ENCODE data around the gene GP1BA.

The GP1BA gene

DNA sequence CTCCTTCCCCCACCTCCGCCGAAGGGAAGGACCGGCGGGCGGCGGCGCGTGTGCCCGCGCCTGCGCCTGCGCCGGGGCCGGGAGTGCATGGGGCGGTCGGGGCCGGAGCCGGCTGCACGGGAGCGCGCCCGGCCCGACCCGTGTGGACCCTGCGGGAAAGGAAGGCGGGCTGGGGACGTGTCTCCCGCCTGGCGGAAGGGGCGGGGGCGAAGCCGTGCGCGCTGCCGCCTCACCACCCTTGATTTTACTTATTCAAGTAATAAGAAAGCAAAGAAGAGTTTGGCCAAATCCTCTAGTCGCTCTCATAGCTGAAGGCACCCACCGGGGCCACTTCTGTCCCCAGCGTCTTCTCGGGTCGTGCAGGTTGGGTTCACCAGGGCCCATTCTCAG is 16.8 kb downstream of the GP1BA start:
- H3K9ac ChIP-seq (ENCODE audit: low read length), result peak overlapping the region; percentile 88
- peaks cover 23% of the 10 kb centered on the region for H3K4me1 ChIP-seq (ENCODE audit: control insufficient read depth, low read depth, low read length)

GRCh38 chr17:4949321-4950074 is 17.4 kb downstream of the GP1BA start:
- peaks cover 23% of the 10 kb centered on the region for H3K4me1 ChIP-seq (ENCODE audit: control insufficient read depth, low read depth, low read length)
- peaks cover 24% of the 10 kb centered on the region for H3K36me3 ChIP-seq (ENCODE audit: control insufficient read depth, low read depth, low read length)
- peak overlapping the region; percentile 75 for H3K4me3 ChIP-seq (ENCODE audit: low read length)
- H3K9me3 ChIP-seq (ENCODE audit: control insufficient read depth, low read depth, low read length), result no peaks in the 10 kb centered on the region
- peak overlapping the region; percentile 65 for H3K27ac ChIP-seq (ENCODE audit: low read length)
- peak overlapping the region; percentile 88 for H3K9ac ChIP-seq (ENCODE audit: low read length)
- no peaks in the 10 kb centered on the region for H3K27me3 ChIP-seq (ENCODE audit: control insufficient read depth, insufficient read depth, low read length)

More for the DNA sequence above, 16.8 kb downstream of the GP1BA start:
- H3K9me3 ChIP-seq (ENCODE audit: control insufficient read depth, low read depth, low read length), result no peaks in the 10 kb centered on the region
- H3K4me3 ChIP-seq (ENCODE audit: low read length), result peak overlapping the region; percentile 75
- H3K36me3 ChIP-seq (ENCODE audit: control insufficient read depth, low read depth, low read length), result peaks cover 29% of the 10 kb centered on the region
- H3K27me3 ChIP-seq (ENCODE audit: control insufficient read depth, insufficient read depth, low read length), result no peaks in the 10 kb centered on the region
- H3K27ac ChIP-seq (ENCODE audit: low read length), result peak overlapping the region; percentile 55

GRCh38 chr17:4950075-4950745 is 18.1 kb downstream of the GP1BA start:
- Histone ChIP-seq H3K27me3 (ENCODE audit: control insufficient read depth, insufficient read depth, low read length) (no peaks in the 10 kb centered on the region), H3K9ac (ENCODE audit: low read length) (peak overlapping the region; percentile 88), H3K4me1 (ENCODE audit: control insufficient read depth, low read depth, low read length) (peaks cover 23% of the 10 kb centered on the region), H3K4me3 (ENCODE audit: low read length) (peak overlapping the region; percentile 79), H3K27ac (ENCODE audit: low read length) (peak overlapping the region; percentile 45), H3K9me3 (ENCODE audit: control insufficient read depth, low read depth, low read length) (no peaks in the 10 kb centered on the region), H3K36me3 (ENCODE audit: control insufficient read depth, low read depth, low read length) (peaks cover 17% of the 10 kb centered on the region)

- Histone ChIP-seq H3K36me3 (ENCODE audit: control insufficient read depth, low read depth, low read length) (peaks cover 11% of the 10 kb centered on the region), H3K27me3 (ENCODE audit: control insufficient read depth, insufficient read depth, low read length) (no peaks in the 10 kb centered on the region), H3K27ac (ENCODE audit: low read length) (peak within 1 kb of the TSS; percentile 45), H3K9ac (ENCODE audit: low read length) (peak within 1 kb of the TSS; percentile 88), H3K4me1 (ENCODE audit: control insufficient read depth, low read depth, low read length) (peaks cover 19% of the 10 kb centered on the region), H3K9me3 (ENCODE audit: control insufficient read depth, low read depth, low read length) (no peaks in the 10 kb centered on the region), H3K4me3 (ENCODE audit: low read length) (peak within 1 kb of the TSS; percentile 79)
Measured at GRCh38 chr17:4950746-4951204, 18.7 kb downstream of the GP1BA start, which contains the start of gene ENO3. Gene ENO3, plus strand, starts transcription at chr17:4951119. Its CDS starts 711 bp downstream, at chr17:4951830.

GRCh38 chr17:4951486-4951885 is 19.4 kb downstream of the GP1BA start:
- H3K9ac ChIP-seq (ENCODE audit: low read length), result no peak overlapping the region
- no peaks in the 10 kb centered on the region for H3K27me3 ChIP-seq (ENCODE audit: control insufficient read depth, insufficient read depth, low read length)
- peak overlapping the region; percentile 79 for H3K4me3 ChIP-seq (ENCODE audit: low read length)
- H3K4me1 ChIP-seq (ENCODE audit: control insufficient read depth, low read depth, low read length), result peaks cover 14% of the 10 kb centered on the region
- no peak overlapping the region for H3K27ac ChIP-seq (ENCODE audit: low read length)
- no peaks in the 10 kb centered on the region for H3K9me3 ChIP-seq (ENCODE audit: control insufficient read depth, low read depth, low read length)
- peaks cover 5% of the 10 kb centered on the region for H3K36me3 ChIP-seq (ENCODE audit: control insufficient read depth, low read depth, low read length)

- Histone ChIP-seq H3K36me3 (ENCODE audit: control insufficient read depth, low read depth, low read length) (no peaks in the 10 kb centered on the region), H3K27me3 (ENCODE audit: control insufficient read depth, insufficient read depth, low read length) (no peaks in the 10 kb centered on the region), H3K9me3 (ENCODE audit: control insufficient read depth, low read depth, low read length) (no peaks in the 10 kb centered on the region), H3K4me1 (ENCODE audit: control insufficient read depth, low read depth, low read length) (peaks cover 10% of the 10 kb centered on the region), H3K4me3 (ENCODE audit: low read length) (no peak overlapping the region), H3K9ac (ENCODE audit: low read length) (no peak overlapping the region), H3K27ac (ENCODE audit: low read length) (no peak overlapping the region)
Measured at GRCh38 chr17:4953451-4953961, 21.4 kb downstream of the GP1BA start.

GRCh38 chr17:4955091-4955490 is 23.0 kb downstream of the GP1BA start:
- no peak overlapping the region for H3K4me3 ChIP-seq (ENCODE audit: low read length)
- no peak overlapping the region for H3K9ac ChIP-seq (ENCODE audit: low read length)
- peaks cover 7% of the 10 kb centered on the region for H3K36me3 ChIP-seq (ENCODE audit: control insufficient read depth, low read depth, low read length)
- no peaks in the 10 kb centered on the region for H3K9me3 ChIP-seq (ENCODE audit: control insufficient read depth, low read depth, low read length)
- no peaks in the 10 kb centered on the region for H3K27me3 ChIP-seq (ENCODE audit: control insufficient read depth, insufficient read depth, low read length)
- H3K4me1 ChIP-seq (ENCODE audit: control insufficient read depth, low read depth, low read length), result peaks cover 15% of the 10 kb centered on the region
- no peak overlapping the region for H3K27ac ChIP-seq (ENCODE audit: low read length)

GRCh38 chr17:4956493-4957061 is 24.5 kb downstream of the GP1BA start:
- no peak overlapping the region for H3K4me3 ChIP-seq (ENCODE audit: low read length)
- H3K36me3 ChIP-seq (ENCODE audit: control insufficient read depth, low read depth, low read length), result peaks cover 8% of the 10 kb centered on the region
- no peaks in the 10 kb centered on the region for H3K9me3 ChIP-seq (ENCODE audit: control insufficient read depth, low read depth, low read length)
- no peak overlapping the region for H3K9ac ChIP-seq (ENCODE audit: low read length)
- no peak overlapping the region for H3K27ac ChIP-seq (ENCODE audit: low read length)
- H3K27me3 ChIP-seq (ENCODE audit: control insufficient read depth, insufficient read depth, low read length), result no peaks in the 10 kb centered on the region
- H3K4me1 ChIP-seq (ENCODE audit: control insufficient read depth, low read depth, low read length), result peaks cover 12% of the 10 kb centered on the region

GRCh38 chr17:4958102-4958501 is 26.0 kb downstream of the GP1BA start:
- no peak overlapping the region for H3K9ac ChIP-seq (ENCODE audit: low read length)
- H3K36me3 ChIP-seq (ENCODE audit: control insufficient read depth, low read depth, low read length), result peaks cover 8% of the 10 kb centered on the region
- no peak overlapping the region for H3K4me3 ChIP-seq (ENCODE audit: low read length)
- H3K27me3 ChIP-seq (ENCODE audit: control insufficient read depth, insufficient read depth, low read length), result no peaks in the 10 kb centered on the region
- H3K27ac ChIP-seq (ENCODE audit: low read length), result no peak overlapping the region
- peaks cover 8% of the 10 kb centered on the region for H3K4me1 ChIP-seq (ENCODE audit: control insufficient read depth, low read depth, low read length)
- H3K9me3 ChIP-seq (ENCODE audit: control insufficient read depth, low read depth, low read length), result no peaks in the 10 kb centered on the region

GRCh38 chr17:4959261-4959965 is 27.3 kb downstream of the GP1BA start:
- H3K4me3 ChIP-seq (ENCODE audit: low read length), result no peak overlapping the region
- H3K27ac ChIP-seq (ENCODE audit: low read length), result no peak overlapping the region
- no peak overlapping the region for H3K9ac ChIP-seq (ENCODE audit: low read length)
- H3K4me1 ChIP-seq (ENCODE audit: control insufficient read depth, low read depth, low read length), result peaks cover 8% of the 10 kb centered on the region
- H3K27me3 ChIP-seq (ENCODE audit: control insufficient read depth, insufficient read depth, low read length), result no peaks in the 10 kb centered on the region
- peaks cover 8% of the 10 kb centered on the region for H3K36me3 ChIP-seq (ENCODE audit: control insufficient read depth, low read depth, low read length)
- H3K9me3 ChIP-seq (ENCODE audit: control insufficient read depth, low read depth, low read length), result no peaks in the 10 kb centered on the region

Data from iPS-18a (cell line).